Superior temporal gyrus (tissue), 1 donor: ENCODE results near the gene TEX51.

Experiments used
- DNase-seq: peaks from one replicate; pipeline ENCODE4 v3.0.0-alpha.2; 2016; ENCODE audit errors: extremely low spot score

The TEX51 gene

DNA sequence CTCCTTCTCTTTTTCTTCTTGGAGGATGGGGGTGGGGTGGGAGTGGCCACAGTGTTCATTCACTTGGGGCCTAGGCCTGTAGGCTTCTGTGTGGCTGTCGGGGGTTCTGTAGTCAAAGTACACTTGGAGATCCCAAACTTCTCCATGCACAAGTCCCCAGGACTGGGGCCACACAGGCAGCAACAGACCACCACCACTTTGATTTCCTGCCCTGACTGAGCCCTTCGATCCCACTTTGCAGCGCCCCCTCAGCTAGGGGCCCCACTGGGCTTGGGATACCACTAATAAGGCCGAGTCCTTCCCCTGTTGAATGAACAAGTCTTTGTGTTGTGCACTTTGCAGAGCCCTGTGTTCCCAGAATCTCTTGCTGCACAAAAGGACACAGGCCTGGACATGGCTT lies 5.5 kb upstream of the TEX51 start:
- DNase-seq = no peak

DNA sequence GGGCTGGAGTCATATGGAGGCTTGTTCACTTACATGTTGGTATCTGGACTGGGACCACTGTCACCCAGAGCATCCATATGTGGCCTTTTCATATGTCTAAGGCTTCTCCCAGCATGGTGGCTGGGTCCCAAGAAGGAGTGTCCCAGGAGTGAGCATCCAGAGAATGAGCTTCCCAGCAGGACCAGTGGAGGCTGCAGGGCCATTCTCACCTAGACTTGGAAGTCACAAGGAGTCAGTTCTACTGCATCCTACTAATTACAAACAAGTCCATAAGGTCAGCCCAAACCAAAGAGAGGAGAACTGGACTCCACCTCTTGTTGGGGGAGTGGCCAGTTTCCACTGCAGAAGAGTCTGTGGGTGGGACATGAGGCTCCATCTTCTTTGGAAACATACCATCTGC lies 5.1 kb upstream of the TEX51 start:
- DNase-seq = no peak

DNA sequence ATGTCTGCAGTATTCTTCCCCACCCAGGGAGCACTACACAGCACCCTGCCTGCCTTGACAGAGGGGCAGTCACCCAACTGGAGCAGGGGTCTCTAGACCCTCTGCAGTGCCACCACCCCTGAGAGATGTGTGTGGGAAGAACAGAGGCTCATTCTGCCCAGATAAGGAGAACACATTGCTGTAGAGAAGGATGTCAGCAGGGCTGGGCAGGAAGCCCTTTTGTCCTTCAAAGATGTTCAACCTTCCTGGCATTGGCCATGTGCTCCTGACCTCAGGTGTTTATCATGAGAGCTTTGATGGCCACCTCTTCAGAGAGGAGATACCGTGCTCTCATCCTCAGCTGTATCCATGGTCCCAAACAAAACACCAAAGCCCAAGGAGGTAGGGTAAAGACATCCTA lies 4.6 kb upstream of the TEX51 start:
- DNase-seq = no peak

GRCh38 chr2:126894585-126895182 lies 4.0 kb upstream of the TEX51 start:
- no peak for DNase-seq

DNA sequence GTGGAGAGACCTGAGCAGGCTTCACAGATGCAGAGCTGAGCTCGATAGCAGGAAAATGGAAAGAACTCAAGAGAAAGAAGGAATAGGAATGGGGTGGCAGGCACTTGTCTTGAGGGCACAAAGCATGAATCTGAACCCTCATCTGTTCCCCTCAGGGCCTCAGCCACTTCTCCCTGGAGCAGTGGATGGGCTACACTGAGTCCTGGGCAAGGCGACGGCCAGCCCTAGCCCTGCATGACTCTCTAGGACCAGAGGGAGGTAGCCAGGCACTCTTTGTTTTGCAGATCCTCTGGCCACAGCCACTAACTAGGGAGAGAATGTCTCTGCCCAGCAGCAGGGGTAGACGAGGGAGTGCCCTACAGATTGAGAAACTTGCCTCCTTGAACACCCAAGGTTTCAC lies 3.4 kb upstream of the TEX51 start:
- DNase-seq = no peak

DNA sequence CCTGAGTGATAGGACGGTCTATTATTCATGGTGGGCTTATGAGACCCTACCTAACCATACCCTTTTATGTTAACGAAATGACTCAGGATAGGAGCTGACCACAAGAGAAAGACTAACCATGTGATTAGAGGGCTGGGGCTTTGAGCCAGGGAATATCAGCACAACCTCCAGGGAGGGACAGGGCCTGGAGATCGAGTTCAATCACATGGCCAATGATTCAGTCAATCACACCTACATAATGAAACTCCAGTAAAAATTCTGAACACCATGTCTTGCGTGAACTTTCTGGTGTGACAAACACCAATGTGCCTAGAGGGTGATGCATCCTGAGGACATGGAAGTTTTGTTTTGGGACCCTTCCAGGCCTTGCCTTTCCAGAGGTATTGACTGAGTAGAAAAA lies 2.2 kb upstream of the TEX51 start:
- DNase-seq = no peak

GRCh38 chr2:126899616-126900185 lies 1.0 kb downstream of the TEX51 start:
- DNase-seq = no peak

DNA sequence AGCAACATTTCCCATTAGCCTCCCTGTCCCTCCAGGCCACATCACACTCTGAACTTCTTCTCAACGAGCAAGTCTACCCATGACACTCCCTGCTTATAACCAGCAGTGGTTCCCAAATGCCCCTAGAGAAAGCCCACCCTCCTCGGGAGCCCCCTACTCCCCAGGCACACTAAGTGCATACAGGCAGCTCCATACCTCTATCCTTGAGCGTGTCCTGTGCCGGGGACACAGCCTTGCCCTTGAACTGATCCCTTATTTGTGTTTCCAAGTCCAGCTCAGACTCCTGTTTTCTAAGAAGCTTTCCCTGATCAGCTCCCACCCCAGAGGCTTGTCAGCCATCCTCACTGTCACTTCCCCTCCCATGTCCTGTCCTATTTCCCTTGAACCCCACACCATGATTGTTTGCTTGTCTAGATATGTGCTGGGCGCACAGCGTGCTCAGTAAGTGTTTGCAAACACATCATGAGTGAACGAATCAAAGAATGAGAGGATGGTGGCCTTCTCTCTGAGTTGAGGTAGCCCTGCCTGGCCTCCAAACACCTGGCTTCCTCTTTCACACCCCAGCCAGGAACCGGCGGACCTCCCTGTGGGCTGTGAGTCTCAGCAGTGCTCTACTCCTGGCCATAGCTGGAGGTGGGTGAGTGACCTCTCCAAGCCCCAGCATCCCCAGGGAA lies 2.1 kb downstream of the TEX51 start:
- DNase-seq = no peak

DNA sequence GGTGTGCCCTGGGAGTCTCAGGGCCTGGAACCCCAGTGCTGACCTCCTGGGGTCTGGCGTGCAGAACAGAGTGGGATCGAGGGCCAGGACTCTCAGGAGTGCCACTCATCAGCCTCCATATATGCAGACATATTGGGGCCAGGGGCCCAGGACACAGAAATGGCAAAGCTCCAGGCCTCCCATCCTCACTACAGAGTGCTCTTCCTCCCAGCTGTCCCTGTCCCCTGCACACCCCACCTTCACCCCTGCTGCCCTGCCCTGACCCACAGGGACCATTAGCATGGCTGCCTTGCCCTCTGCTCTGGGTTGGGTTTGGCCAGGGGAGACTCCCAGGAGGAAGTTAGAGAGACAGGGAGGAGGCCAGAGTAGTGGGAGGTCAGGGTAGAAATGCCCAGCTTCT lies 2.8 kb downstream of the TEX51 start:
- no peak for DNase-seq

DNA sequence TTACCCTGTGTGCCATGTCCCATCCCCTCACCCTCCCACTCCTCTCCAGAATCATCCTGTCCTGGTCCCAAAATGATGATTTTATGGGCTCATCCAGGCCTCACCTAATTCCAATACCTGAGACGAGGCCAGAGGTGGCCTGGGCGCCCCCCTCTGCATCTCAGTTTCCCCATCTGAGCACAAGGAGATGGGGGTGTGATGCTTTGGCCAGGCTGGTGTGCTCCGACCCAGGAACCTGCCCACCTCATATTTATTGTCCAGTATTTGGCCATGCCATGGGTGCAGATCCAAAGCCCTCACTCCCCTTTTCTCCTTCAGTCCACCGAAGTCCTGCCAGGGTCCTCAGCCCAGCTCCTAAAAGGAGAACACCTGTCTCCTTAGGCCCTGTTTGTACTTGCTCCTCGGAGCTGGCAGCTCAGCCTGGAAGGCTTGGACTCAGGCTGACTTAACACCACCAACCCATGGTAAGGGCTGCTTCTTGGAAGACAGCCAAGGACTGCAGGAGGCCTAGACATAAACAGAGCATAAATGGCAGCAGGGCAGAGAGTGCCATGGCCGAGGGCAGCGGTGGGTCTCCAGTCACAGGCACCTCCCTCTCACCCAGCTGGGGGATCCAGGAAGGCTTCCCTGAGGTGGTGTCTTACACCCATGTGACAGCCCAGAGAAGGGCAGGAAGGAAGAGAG lies 3.6 kb downstream of the TEX51 start:
- DNase-seq = no peak

- DNase-seq = no peak
These were observed 4.2 kb downstream of the TEX51 start for GRCh38 chr2:126902859-126903258.

- no peak for DNase-seq
These were observed 7.3 kb downstream of the TEX51 start for GRCh38 chr2:126905991-126906390.

- no peak for DNase-seq
These were observed 8.1 kb downstream of the TEX51 start for GRCh38 chr2:126906781-126907180.

GRCh38 chr2:126907671-126908070 lies 9.0 kb downstream of the TEX51 start:
- no peak for DNase-seq

DNA sequence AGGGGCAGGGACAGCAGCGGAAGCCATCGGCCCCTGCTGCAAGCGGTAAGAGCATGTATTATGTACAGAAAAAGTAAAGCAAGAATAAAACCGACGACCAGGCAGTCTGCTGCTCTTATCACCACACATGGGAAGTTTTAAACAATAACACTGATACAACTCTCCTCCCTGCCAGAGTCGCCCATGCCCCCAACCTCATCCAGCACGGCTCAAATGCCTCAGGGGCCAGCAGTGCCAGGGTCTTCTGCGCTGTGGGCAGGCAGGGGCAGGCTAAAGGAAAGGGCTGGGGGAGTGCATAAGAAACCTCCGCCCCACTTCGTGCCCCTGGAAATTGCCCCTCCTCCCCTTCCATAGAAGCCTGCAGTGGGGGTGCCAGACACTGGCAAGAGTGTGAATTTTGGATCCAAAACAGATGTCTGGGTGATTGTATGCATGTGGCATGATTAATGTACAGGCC lies 10.1 kb downstream of the TEX51 start:
- DNase-seq = no peak

DNA sequence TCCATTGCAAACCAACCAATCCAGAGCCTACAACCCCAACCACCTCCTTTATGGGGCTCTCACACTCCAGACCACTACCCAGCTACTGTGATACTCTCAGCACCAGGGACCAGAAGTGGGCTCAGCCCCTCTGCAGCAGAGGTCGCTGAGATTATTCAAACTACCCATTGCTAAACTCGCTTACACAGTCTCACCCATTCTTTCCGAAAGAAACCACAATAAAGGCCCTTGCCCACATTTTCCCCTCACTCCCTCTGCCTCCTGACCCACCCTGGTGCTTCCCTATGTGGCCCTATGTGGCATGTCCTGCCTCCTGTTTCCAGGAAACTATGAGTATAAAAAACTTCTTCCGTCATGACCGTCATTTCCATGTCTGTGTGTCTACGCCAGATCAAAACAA lies 10.7 kb downstream of the TEX51 start:
- DNase-seq = no peak

DNA sequence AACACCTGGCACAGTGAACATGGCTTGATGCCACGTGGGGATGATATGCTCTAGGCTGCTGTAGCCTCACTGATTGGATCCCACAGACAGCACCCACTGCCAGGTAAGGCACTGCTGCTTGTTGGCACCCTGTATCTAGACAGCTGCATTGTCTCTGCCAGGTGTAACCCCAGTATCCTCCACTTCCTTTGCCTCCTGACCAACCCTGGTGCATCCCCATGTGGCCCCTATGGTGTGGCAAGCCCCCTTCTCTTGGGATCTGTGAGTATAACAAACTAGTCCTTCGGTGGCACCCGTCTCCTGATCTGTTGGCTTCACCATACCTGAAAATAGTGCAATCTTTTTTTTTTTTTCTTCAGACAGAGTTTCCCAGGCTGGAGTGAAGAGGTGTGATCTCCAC lies 11.1 kb downstream of the TEX51 start:
- DNase-seq = no peak

- DNase-seq = no peak
These were observed 11.9 kb downstream of the TEX51 start for GRCh38 chr2:126910637-126911036.

DNA sequence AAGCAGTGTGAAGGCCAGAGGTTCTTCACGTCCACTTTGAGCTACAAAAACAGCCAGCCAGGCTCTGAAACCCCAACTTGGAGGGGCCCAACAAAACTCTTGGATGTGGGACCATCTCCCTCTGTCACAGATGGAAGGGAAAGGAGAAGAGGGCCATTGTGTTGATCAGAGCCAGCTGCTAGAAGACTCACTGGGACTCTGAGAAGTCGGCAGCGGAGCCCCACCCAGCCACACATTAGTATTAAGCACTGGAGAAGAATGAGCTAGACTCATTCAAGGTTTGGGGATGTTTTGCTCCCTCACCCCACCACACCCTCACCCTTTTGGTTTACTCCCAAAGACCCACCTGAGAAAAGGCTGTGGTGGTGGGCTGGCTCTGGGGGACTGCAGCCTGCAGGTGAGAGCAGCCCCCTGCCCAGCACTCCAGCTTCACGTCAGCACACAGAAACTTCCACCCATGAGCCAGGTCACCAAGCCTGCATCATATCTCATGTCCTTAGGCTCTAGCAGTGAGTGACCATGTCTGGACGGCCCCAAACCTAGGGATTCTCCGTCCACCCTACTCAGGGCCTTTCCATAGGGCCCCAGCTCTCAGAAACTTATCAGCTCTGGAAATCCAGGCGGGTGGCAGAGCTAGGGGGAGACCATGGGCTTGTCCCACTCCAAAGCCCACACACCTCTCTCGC lies 12.6 kb downstream of the TEX51 start:
- DNase-seq = no peak

DNA sequence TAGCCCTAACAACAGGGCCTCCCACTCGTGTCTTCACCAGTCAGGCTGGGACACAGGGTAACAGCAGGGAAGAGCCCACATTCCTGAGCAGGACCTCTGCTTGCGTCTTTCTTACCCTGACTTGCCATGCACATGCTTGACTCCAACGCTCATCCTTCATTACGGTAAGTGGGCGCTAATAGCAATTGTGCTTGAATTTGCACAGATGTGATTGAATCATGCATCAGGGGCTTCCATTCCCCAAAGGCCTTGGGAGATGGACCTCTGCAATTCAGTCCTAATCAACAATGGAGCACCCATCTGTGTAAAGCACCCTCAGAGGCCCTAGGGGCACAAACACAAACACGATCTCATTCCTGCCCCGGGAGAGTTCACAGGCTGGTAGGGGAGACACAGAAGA lies 13.5 kb downstream of the TEX51 start:
- no peak for DNase-seq

DNA sequence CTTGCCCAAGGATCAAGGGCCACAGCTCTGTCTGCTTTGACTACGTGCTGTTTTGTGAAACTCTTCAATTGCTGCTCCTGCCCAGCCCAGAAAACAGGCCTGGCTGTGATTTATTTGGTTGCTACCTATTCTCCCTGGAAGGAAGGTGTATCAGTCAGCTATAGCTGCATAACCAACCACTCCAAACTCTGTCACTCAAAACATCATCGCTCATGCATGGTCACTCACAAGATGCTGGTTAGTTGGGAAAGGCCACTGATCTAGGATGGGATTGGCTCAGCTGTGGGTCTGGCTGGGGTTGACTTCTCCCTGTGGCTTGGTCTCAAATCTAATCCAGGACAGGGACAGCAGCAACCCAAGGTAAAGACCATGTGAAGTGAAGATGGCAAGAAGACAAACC lies 14.6 kb downstream of the TEX51 start:
- DNase-seq = no peak

DNA sequence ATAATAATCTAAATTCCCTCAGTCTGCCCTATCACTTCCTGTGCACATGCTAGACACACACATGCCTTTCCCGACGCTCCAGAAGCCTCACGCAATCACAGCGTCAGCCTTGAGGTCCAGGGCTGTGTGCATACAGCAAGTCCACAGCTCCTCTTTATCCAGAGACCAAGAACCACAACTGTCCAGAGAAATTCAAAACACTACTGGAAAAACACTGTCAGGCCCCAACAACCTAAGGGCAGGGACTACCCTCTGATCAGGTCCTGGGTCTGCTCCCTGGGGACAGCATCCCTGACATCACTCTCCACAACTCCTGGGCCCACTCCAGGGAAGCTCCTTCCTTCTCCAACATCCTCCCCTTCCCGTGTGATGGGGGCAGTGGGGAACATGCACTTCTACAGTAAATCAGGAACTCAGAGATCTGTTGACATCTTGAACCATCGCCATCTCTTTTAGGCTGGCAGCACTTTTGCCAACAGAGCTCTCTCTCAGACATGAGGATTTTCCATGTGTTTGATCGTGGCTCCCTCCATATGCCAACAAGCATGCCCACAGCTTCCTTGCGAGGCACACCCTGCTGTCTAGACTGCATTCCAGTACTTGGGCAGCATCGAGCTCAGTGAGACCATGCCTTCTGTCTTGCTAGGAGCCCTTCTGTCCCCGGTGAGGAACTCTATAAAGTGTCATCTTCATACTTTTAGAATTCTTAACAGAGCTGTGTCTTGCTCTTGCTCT lies 15.4 kb downstream of the TEX51 start:
- DNase-seq = no peak
